Glomerular visceral epithelial cell (primary cell): Measurements from ENCODE around the gene KCNK4.

Source experiments
- DNase-seq: peaks from one replicate; pipeline ENCODE4 v3.0.0-alpha.2; 2016; ENCODE audit errors: extremely low spot score

KCNK4 gene

DNA sequence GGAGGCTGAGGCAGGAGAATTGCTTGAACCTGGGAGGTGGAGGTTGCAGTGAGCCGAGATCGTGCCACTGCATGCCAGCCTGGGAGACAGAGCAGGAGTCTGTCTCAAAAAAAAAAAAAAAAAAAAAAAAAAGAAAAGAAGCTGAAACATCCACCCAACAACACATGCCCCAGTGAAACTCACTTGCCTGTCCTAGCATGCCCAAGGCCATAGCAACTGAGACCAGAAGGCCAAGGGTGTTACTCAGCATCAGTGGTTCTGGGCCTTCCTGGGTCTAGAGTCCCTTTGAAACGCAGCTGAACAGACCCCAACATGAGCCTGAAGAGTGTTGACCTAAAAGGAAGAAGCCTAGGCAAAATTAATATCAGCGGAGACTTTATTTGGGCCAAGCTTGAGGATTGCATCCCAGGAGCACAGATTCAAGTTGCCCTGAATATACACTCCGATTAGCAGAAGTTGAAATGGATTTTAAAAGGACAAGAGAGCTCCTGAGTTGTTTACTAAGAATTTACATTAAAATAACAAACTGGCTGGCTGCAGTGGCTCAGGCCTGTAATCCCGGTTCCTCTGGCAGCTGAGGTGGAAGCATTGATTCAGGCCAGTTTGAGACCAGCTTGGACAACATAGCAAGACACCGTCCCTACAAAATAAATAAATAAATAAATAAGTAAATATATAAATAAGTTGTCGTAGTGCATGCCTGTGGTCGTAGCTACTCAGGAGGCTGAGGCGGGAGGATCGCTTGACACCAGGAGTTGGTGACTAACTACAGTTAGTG lies 33.8 kb downstream of the KCNK4 start:
- no peak for DNase-seq

GRCh38 chr11:64327375-64327774 lies 36.3 kb downstream of the KCNK4 start:
- no peak for DNase-seq

GRCh38 chr11:64327993-64328392 lies 36.9 kb downstream of the KCNK4 start:
- no peak for DNase-seq

DNA sequence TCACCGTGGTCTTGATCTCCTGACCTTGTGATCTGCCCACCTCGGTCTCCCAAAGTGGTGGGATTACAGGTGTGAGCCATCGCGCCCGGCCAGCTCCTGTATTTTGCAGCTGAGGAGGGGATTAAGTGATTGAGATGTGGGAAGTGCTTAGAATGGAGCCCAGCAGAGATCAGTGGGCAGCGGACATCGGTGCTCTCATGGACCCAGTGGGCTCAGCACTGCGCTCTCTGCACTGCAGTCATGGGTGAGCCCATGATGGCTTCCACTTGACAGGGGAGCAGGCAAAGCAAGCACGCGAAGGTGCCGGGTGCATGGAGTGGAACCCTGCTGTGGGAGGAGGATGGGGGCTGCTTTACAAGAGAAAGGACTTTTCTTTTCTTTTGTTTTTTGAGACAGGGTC lies 39.8 kb downstream of the KCNK4 start:
- no peak for DNase-seq

DNA sequence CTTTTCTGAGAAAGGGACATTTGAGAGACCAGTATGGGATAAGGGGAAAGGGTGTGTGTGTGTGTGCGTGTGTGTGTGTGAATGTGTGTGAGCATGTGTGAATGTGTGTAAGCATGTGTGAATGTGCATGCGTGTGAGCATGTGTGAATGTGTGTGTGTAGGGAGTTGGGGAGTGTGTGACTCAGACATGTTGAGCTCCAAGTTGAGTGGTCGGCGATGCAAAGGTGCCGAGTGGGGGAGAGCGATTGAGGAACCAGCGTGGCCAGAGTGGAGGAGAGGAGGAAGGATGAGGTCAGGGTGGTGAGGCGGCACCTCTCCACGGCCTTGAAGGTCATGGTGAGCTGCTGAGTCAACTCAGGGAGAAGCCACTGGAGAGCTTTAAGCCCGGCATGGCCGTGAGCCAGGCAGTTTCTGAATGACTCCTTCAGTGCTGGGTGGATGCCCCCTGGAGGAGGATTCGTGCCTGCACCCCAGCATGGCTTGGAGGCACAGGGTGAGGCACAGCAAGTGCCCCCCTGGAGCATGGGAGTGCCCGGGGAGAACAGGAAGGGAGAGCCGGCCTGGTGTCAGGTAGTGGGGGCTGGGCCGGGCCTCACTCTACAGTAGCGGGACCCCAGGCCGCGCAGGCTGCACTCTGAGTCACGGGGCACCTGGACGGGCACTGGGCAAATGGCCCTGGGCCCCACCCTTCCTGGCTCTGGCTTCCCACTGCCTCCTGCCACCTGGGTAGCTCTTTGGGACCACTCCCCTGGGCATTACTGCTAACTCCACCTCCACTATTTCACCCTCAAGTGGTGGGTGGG lies 40.7 kb downstream of the KCNK4 start:
- DNase-seq, result peak; percentile 95

GRCh38 chr11:64333556-64333955 lies 42.5 kb downstream of the KCNK4 start:
- DNase-seq, result no peak

GRCh38 chr11:64334764-64335735 lies 43.9 kb downstream of the KCNK4 start:
- DNase-seq, result peak; percentile 97

DNA sequence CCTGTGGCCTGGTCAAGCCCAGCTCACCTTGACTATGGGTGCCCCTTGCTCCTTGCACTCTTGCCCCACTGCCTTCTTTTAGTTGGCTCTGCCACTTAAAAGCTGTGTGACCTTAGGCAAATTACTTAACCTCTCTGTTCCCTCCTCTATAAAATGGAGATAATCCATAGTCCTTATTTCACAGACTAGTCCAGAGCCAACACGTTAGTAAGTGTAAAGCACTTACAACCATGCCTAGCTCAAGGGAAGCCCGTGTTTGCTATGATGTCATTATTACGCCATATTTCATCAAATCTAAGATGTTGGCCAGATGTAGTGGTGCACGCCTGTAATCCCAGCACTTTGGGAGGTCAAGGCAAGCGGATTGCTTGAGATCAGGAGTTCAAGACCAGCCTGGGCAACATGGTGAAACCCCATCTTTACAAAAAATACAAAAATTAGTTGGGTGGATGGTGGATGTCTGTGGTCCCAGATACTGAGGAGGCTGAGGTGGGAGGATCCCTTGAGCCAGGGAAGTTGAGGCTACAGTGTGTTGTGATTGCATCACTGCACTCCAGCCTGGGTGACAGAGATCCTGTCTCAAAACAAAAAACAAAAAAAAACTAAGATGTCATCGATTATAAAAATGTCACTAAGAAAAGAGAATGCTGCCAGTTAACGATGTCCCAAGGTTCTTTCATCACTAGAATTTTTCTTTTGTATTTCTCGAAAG lies 46.6 kb downstream of the KCNK4 start:
- no peak for DNase-seq

GRCh38 chr11:64338716-64339115 lies 47.6 kb downstream of the KCNK4 start:
- DNase-seq, result no peak

GRCh38 chr11:64339286-64339685 lies 48.2 kb downstream of the KCNK4 start:
- no peak for DNase-seq

DNA sequence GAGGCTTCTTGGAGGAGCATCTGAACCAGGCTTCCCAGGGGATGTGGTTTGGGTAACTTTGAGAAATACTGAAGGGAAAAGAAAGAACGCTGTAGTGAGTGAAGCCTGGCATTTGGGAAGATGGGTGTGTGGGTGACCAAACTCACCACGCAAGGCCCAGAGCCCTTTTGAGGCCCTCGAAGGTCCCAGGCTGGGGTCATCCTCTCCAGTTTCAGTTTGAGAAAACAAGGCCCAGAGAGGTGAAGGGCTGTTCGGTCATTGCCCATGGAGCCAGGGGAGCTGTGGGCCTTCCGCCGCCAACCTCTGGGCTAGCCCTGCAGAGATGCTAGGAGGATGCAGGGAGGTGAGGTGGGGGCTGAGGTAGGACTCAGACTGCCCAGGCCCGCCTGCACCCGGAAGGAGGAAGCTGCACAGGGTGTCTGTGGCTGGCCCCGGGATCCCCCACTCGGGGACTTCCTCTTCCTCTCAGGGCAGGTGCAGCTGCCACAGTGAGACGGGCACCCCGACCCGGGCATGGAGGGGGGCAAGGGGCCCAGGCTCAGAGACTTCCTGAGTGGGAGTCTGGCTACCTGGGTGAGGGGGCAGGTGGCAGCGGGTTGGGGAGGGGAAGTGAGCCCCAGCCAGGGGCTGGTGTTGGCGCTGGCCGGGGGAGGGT lies 48.8 kb downstream of the KCNK4 start, which contains the start of gene CCDC88B:
TSS of gene CCDC88B (plus strand) at position 451 of the 655 bp plus-strand sequence. CDS start at position 514, 63 bp downstream.
- no peak for DNase-seq

- DNase-seq, result no peak
Observed at GRCh38 chr11:64340671-64341335, 49.7 kb downstream of the KCNK4 start.

- no peak for DNase-seq
Observed at GRCh38 chr11:64341429-64341828, 50.3 kb downstream of the KCNK4 start.

DNA sequence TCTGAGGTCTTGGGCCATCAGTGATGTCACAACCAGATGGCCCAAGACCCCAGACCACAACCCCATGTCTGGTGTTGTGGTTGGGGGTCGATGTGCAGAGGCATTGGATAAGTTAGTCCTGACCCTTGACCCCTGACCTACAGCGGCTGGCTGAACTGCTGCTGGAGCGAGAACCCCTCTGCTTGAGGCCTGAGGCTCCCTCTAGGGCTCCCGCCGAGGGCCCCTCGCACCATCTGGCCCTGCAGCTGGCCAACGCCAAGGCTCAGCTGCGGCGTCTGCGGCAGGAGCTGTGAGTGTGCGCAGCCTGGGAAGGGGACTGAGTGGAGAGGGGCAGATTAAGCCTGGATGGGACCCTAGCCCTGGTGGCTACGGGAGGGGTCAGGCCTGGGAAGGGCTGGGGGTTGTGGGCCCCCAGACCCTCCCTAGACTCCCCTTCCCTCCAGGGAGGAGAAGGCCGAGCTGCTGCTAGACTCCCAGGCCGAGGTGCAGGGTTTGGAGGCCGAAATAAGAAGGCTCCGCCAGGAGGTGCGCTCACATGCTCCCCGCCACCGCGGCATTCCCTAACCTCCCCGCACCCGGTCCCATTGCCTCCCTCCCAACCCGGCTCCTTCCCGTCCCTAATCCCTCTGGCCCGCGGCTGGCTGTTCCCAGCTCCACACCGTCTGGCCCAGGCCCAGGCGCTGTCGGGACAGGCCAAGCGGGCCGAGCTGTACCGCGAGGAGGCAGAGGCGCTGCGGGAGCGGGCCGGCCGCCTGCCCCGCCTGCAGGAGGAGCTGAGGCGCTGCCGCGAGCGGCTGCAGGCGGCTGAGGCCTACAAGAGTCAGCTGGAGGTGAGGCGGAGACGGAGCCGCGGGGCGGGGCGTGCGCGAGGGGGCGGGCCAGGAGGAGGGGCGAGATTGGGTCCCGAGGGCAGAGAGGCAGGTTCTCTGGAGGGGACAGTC lies 51.0 kb downstream of the KCNK4 start:
- DNase-seq, result peak; percentile 88

GRCh38 chr11:64342869-64343745 lies 52.0 kb downstream of the KCNK4 start:
- no peak for DNase-seq

GRCh38 chr11:64343767-64344559 lies 52.9 kb downstream of the KCNK4 start:
- DNase-seq, result no peak

GRCh38 chr11:64344787-64345186 lies 53.7 kb downstream of the KCNK4 start:
- DNase-seq, result no peak
